HG03442 (cell line): ENCODE measurements around the gene NDUFS6.

Experiments used
- ATAC-seq: cut with Tn5 transposase; IDR thresholded peaks from one replicate; pipeline ENCODE4 v1.9.1; 2021; ENCODE audit warnings: mild to moderate bottlenecking, moderate library complexity; ENCODE audit not compliant: unreplicated experiment

NDUFS6 gene

GRCh38 chr5:1801222-1801966 is at the start of gene NDUFS6:
TSS of gene NDUFS6 (plus strand) at chr5:1801407. CDS start at chr5:1801418, 11 bp downstream.
- peak; percentile 52 for ATAC-seq

GRCh38 chr5:1751864-1752822 is 49.1 kb upstream of the NDUFS6 start:
- no peak for ATAC-seq

GRCh38 chr5:1752881-1753280 is 48.3 kb upstream of the NDUFS6 start:
- no peak for ATAC-seq

- no peak for ATAC-seq
Measured at GRCh38 chr5:1753490-1753889, 47.7 kb upstream of the NDUFS6 start.

GRCh38 chr5:1754531-1755220 is 46.5 kb upstream of the NDUFS6 start:
- ATAC-seq: no peak

GRCh38 chr5:1755321-1755949 is 45.8 kb upstream of the NDUFS6 start:
- ATAC-seq: no peak

- no peak for ATAC-seq
Measured at GRCh38 chr5:1756481-1756880, 44.7 kb upstream of the NDUFS6 start.

GRCh38 chr5:1757511-1757910 is 43.7 kb upstream of the NDUFS6 start:
- no peak for ATAC-seq

GRCh38 chr5:1758574-1758973 is 42.6 kb upstream of the NDUFS6 start:
- no peak for ATAC-seq

- ATAC-seq: no peak
Measured at GRCh38 chr5:1759378-1759970, 41.7 kb upstream of the NDUFS6 start.

GRCh38 chr5:1760231-1760630 is 41.0 kb upstream of the NDUFS6 start:
- ATAC-seq: no peak

GRCh38 chr5:1760656-1761452 is 40.4 kb upstream of the NDUFS6 start:
- ATAC-seq: no peak

- no peak for ATAC-seq
Measured at GRCh38 chr5:1761453-1761755, 39.8 kb upstream of the NDUFS6 start.

- no peak for ATAC-seq
Measured at GRCh38 chr5:1762121-1762882, 38.9 kb upstream of the NDUFS6 start.

GRCh38 chr5:1762883-1763547 is 38.2 kb upstream of the NDUFS6 start:
- no peak for ATAC-seq

GRCh38 chr5:1763548-1763911 is 37.7 kb upstream of the NDUFS6 start:
- ATAC-seq: no peak

- ATAC-seq: no peak
Measured at GRCh38 chr5:1763960-1764605, 37.1 kb upstream of the NDUFS6 start.

GRCh38 chr5:1764606-1764960 is 36.6 kb upstream of the NDUFS6 start:
- ATAC-seq: no peak
